NOMO-1 (cell line): ENCODE measurements around the gene CIB4.
"Not testable (repeated sequence)": the region's sequence is repeated elsewhere in the genome, so short reads cannot be mapped to it uniquely, and the experiment has no call there.

Experiments
- DNase-seq, 2 experiments: peaks; one replicate each; lab custom pipeline; 2025; ENCODE audit not compliant: unreplicated experiment in 2 of 2; lab: John Stamatoyannopoulos, UW

Gene CIB4

GRCh38 chr2:26668041-26668440, 26.9 kb upstream of the CIB4 start:
- DNase-seq: no peak

GRCh38 chr2:26666671-26667070, 25.5 kb upstream of the CIB4 start:
- no peak for DNase-seq

- not testable (repeated sequence) for DNase-seq
Observed at GRCh38 chr2:26665296-26665695, 24.1 kb upstream of the CIB4 start.

GRCh38 chr2:26660363-26660962, 19.3 kb upstream of the CIB4 start:
- no peak for DNase-seq

- no peak for DNase-seq
Observed at GRCh38 chr2:26658691-26659346, 17.7 kb upstream of the CIB4 start.

- DNase-seq: no peak
Observed at GRCh38 chr2:26657265-26657664, 16.1 kb upstream of the CIB4 start.

- DNase-seq: no peak
Observed at GRCh38 chr2:26655611-26656195, 14.5 kb upstream of the CIB4 start.

- DNase-seq: not testable (repeated sequence)
Observed at GRCh38 chr2:26655120-26655519, 14.0 kb upstream of the CIB4 start.

GRCh38 chr2:26654061-26654340, 12.8 kb upstream of the CIB4 start:
- no peak for DNase-seq

- DNase-seq: no peak
Observed at GRCh38 chr2:26653207-26654060, 12.3 kb upstream of the CIB4 start.

GRCh38 chr2:26652361-26653041, 11.3 kb upstream of the CIB4 start:
- DNase-seq: no peak

GRCh38 chr2:26651799-26652198, 10.6 kb upstream of the CIB4 start:
- no peak for DNase-seq

GRCh38 chr2:26651470-26651771, 10.3 kb upstream of the CIB4 start:
- DNase-seq: no peak

GRCh38 chr2:26650713-26651469, 9.7 kb upstream of the CIB4 start:
- no peak for DNase-seq

GRCh38 chr2:26649992-26650712, 9.0 kb upstream of the CIB4 start:
- DNase-seq: no peak

GRCh38 chr2:26649322-26649721, 8.2 kb upstream of the CIB4 start:
- no peak for DNase-seq

- no peak for DNase-seq
Observed at GRCh38 chr2:26648516-26648915, 7.3 kb upstream of the CIB4 start.

- DNase-seq: no peak
Observed at GRCh38 chr2:26647981-26648380, 6.8 kb upstream of the CIB4 start.

- no peak for DNase-seq
Observed at GRCh38 chr2:26646986-26647672, 6.0 kb upstream of the CIB4 start.
